IMR-90 (cell line): ENCODE measurements around the gene PKP3. TPM values are rescaled to one million over a fixed set of nuclear protein-coding genes. Genes with fewer than 3 reads are reported as not detected.

Experiments used
- ATAC-seq: fragments of 200-7000 bp; cut with Tn5 transposase; 2 replicates; pipeline ENCODE4 v1.9.1; 2020; ENCODE audit warnings: low read depth, mild to moderate bottlenecking, moderate library complexity
- BruUV-seq: library from RNA; stranded (reverse); fragments of 400-500 nt; replicated peaks from 2 replicates; lab custom pipeline; 2021; lab: Mats Ljungman, UMichigan
- CTCF ChIA-PET: fragments of 300-600 bp; formaldehyde crosslinking; extraction: SDS; loops from one replicate; lab custom pipeline; 2021; ENCODE audit warnings: antibody characterized with exemption; lab: Yijun Ruan, JAX
- POLR2A ChIA-PET: fragments of 300-600 bp; sonication (Branson Sonifier 250); formaldehyde crosslinking; loops from one replicate; lab custom pipeline; 2022; ENCODE audit warnings: antibody characterized with exemption; ENCODE audit not compliant: unreplicated experiment; lab: Charles Lee
- DNase-seq: peaks from one replicate; pipeline ENCODE4 v3.0.0; 2013
- H2AFZ ChIP-seq: replicated peaks from 2 replicates; pipeline ENCODE3; 2013; ENCODE audit warnings: low read length, mild to moderate bottlenecking; ENCODE audit not compliant: poor library complexity
- H2AK5ac ChIP-seq: 2 replicates; pipeline ENCODE4 v1.6.1; 2013; ENCODE audit warnings: low read depth, low read length, inconsistent platforms
- H2AK9ac ChIP-seq: replicated peaks from 2 replicates; pipeline ENCODE3; 2013; ENCODE audit warnings: mild to moderate bottlenecking, low read depth, low read length, moderate library complexity; ENCODE audit not compliant: poor library complexity
- H2BK120ac ChIP-seq: 2 replicates; pipeline ENCODE4 v1.6.1; 2013; ENCODE audit warnings: low read depth, low read length, inconsistent platforms
- H2BK15ac ChIP-seq: 3 replicates; pipeline ENCODE4 v1.6.1; 2013; ENCODE audit warnings: low read depth, low read length, inconsistent platforms
- H2BK20ac ChIP-seq: 2 replicates; pipeline ENCODE4 v1.6.1; 2013; ENCODE audit warnings: low read depth, mild to moderate bottlenecking, inconsistent platforms, low read length, moderate library complexity
- H2BK5ac ChIP-seq: 2 replicates; pipeline ENCODE4 v1.6.1; 2013; ENCODE audit warnings: mild to moderate bottlenecking, low read depth, low read length, inconsistent platforms; ENCODE audit not compliant: poor library complexity, severe bottlenecking
- H3K14ac ChIP-seq: replicated peaks from 2 replicates; pipeline ENCODE4 v1.6.1; 2013; ENCODE audit warnings: low read depth, low read length, inconsistent platforms
- H3K18ac ChIP-seq: 2 replicates; pipeline ENCODE4 v1.6.1; 2013; ENCODE audit warnings: low read depth, low read length, control low read depth
- H3K23ac ChIP-seq: 2 replicates; pipeline ENCODE4 v1.6.1; 2013; ENCODE audit warnings: low read depth, low read length, inconsistent platforms
- H3K27ac ChIP-seq: 2 replicates; pipeline ENCODE4 v1.5.1; 2013; ENCODE audit warnings: mild to moderate bottlenecking, control low read depth, low read length; ENCODE audit not compliant: insufficient read depth
- H3K27me3 ChIP-seq: 2 replicates; pipeline ENCODE4 v1.6.1; 2013; ENCODE audit warnings: low read length; ENCODE audit not compliant: control insufficient read depth, insufficient read depth
- H3K36me3 ChIP-seq: 2 replicates; pipeline ENCODE4 v1.6.1; 2013; ENCODE audit warnings: low read length, mixed read lengths; ENCODE audit not compliant: control insufficient read depth, insufficient read depth
- H3K4ac ChIP-seq: 2 replicates; pipeline ENCODE4 v1.6.1; 2013; ENCODE audit warnings: low read depth, low read length, inconsistent platforms
- H3K4me1 ChIP-seq: 2 replicates; pipeline ENCODE4 v1.6.1; 2013; ENCODE audit warnings: low read length, mixed read lengths; ENCODE audit not compliant: control insufficient read depth, insufficient read depth
- H3K4me2 ChIP-seq: 2 replicates; pipeline ENCODE4 v1.6.1; 2013; ENCODE audit warnings: low read depth, mild to moderate bottlenecking, control low read depth, low read length, moderate library complexity
- H3K4me3 ChIP-seq: 2 replicates; pipeline ENCODE4 v1.5.1; 2013; ENCODE audit warnings: low read depth, mild to moderate bottlenecking, control low read depth, low read length, moderate library complexity; ENCODE audit not compliant: insufficient read depth
- H3K56ac ChIP-seq: 2 replicates; pipeline ENCODE4 v1.6.1; 2013; ENCODE audit warnings: low read length, inconsistent platforms; ENCODE audit not compliant: insufficient read depth; ENCODE audit errors: extremely low read depth
- H3K79me1 ChIP-seq, 2 experiments: 2 replicates each; pipeline ENCODE4 v1.6.1; 2013; ENCODE audit warnings: low read length in 2 of 2, inconsistent platforms in 1 of 2, low read depth in 1 of 2
- H3K9ac ChIP-seq: 2 replicates; pipeline ENCODE4 v1.6.1; 2013; ENCODE audit warnings: low read depth, low read length, control low read depth
- H3K9me1 ChIP-seq: 2 replicates; pipeline ENCODE4 v1.6.1; 2013; ENCODE audit warnings: low read length, inconsistent platforms; ENCODE audit not compliant: insufficient read depth
- H3K9me3 ChIP-seq: 2 replicates; pipeline ENCODE4 v1.6.1; 2013; ENCODE audit warnings: low read length; ENCODE audit not compliant: control insufficient read depth, insufficient read depth
- H4K20me1 ChIP-seq: 2 replicates; pipeline ENCODE4 v1.6.1; 2013; ENCODE audit warnings: low read length, inconsistent platforms; ENCODE audit not compliant: insufficient read depth
- H4K5ac ChIP-seq: 2 replicates; pipeline ENCODE4 v1.6.1; 2013; ENCODE audit warnings: mild to moderate bottlenecking, low read depth, low read length, control low read depth
- H4K8ac ChIP-seq, 2 experiments: 2 replicates each; pipeline ENCODE4 v1.6.1; 2013; ENCODE audit warnings: low read depth in 2 of 2, low read length in 2 of 2, control low read depth in 1 of 2, inconsistent platforms in 1 of 2
- H4K91ac ChIP-seq: 2 replicates; pipeline ENCODE4 v1.6.1; 2013; ENCODE audit warnings: low read depth, low read length, inconsistent platforms; ENCODE audit not compliant: insufficient read depth
- CEBPB ChIP-seq: IDR thresholded peaks from 2 replicates; pipeline ENCODE4 v1.6.1; 2012; ENCODE audit warnings: low read depth, low read length, improper control_type of control experiment
- CHD1 ChIP-seq: IDR thresholded peaks from 2 replicates; pipeline ENCODE4 v1.6.1; 2012; ENCODE audit warnings: low read depth, low read length, improper control_type of control experiment
- CTCF ChIP-seq: conservative IDR thresholded peaks from 2 replicates; pipeline ENCODE4 v1.5.1; 2012; ENCODE audit warnings: mild to moderate bottlenecking, low read depth, low read length, improper control_type of control experiment
- FOS ChIP-seq: fragments of 150-350 bp; IDR thresholded peaks from 2 replicates; pipeline ENCODE4 v1.6.1; 2016; ENCODE audit warnings: low read depth, low read length
- MAZ ChIP-seq: IDR thresholded peaks from 2 replicates; pipeline ENCODE4 v1.6.1; 2012; ENCODE audit warnings: low read depth, mild to moderate bottlenecking, low read length, improper control_type of control experiment, moderate library complexity, borderline replicate concordance
- MXI1 ChIP-seq: IDR thresholded peaks from 2 replicates; pipeline ENCODE4 v1.6.1; 2012; ENCODE audit warnings: low read depth, mild to moderate bottlenecking, low read length, moderate library complexity, borderline replicate concordance
- NFE2L2 ChIP-seq: fragments of 150-350 bp; IDR thresholded peaks from 2 replicates; pipeline ENCODE4 v1.6.1; 2016; ENCODE audit warnings: low read depth, mild to moderate bottlenecking, low read length
- POLR2A ChIP-seq: IDR thresholded peaks from 2 replicates; pipeline ENCODE4 v1.6.1; 2012; ENCODE audit warnings: mild to moderate bottlenecking, low read depth, low read length
- RAD21 ChIP-seq: IDR thresholded peaks from 2 replicates; pipeline ENCODE4 v1.6.1; 2012; ENCODE audit warnings: low read length, improper control_type of control experiment
- RCOR1 ChIP-seq: IDR thresholded peaks from 2 replicates; pipeline ENCODE4 v1.6.1; 2012; ENCODE audit warnings: mild to moderate bottlenecking, low read length, improper control_type of control experiment; ENCODE audit not compliant: insufficient replicate concordance
- SMC3 ChIP-seq: fragments of 150-350 bp; IDR thresholded peaks from 2 replicates; pipeline ENCODE4 v1.6.1; 2016; ENCODE audit warnings: low read depth, mild to moderate bottlenecking, antibody characterized with exemption, low read length, moderate library complexity
- WGBS, 2 experiments: methylation state at CpG; one replicate each; pipeline versions ENCODE4 v1.1.5 to v1.1.7; 2013; ENCODE audit warnings: missing lambda C conversion rate in 2 of 2; ENCODE audit not compliant: insufficient read length in 1 of 2; ENCODE audit errors: extremely low coverage in 2 of 2; 5-methylcytosine and 5-hydroxymethylcytosine counted together
- dilution Hi-C: fragments of 300-500 bp; cut with HindIII; formaldehyde crosslinking; loops from one replicate; pipeline ENCODE4 v1.14.3; 2018; ENCODE audit warnings: low sequenced_read_pairs; ENCODE audit not compliant: unreplicated experiment
- in situ Hi-C: fragments of 300-500 bp; cut with MboI; formaldehyde crosslinking; loops from 3 replicates; pipeline ENCODE4 v1.14.3; 2019; ENCODE audit warnings: low sequenced_read_pairs, inconsistent platforms, mixed read lengths
- intact Hi-C: fragments of 100-400 bp; cut with micrococcal nuclease; formaldehyde crosslinking; loops from 2 replicates; pipeline ENCODE4 v1.10.0; 2022
- polyA plus RNA-seq, 3 experiments: library from polyadenylated mRNA; depleted of rRNA; stranded (reverse); fragments of >200 nt; gene quantifications; 2 replicates each; pipeline ENCODE4 v1.2.3, GENCODE V29; 2012; ENCODE audit warnings: low replicate concordance in 1 of 3
- total RNA-seq: library from RNA; depleted of rRNA; stranded (reverse); fragments of >200 nt; gene quantifications from 2 replicates; pipeline ENCODE4 v1.2.3, GENCODE V29; 2012

PKP3 gene
- total and polyA plus RNA-seq, 2 of the 4 experiments (the other 2 are of a cell fraction): 1.5 to 2.2 TPM

GRCh38 chr11:445765-446588 lies 52.0 kb downstream of the PKP3 start (continued):
- no peak for TF ChIP-seq CTCF

- Histone ChIP-seq H2BK5ac (no peak overlapping the region), H3K27me3 (peaks cover 12% of the 10 kb centered on the region; the same call in 1 of the 2 replicates), H3K4me2 (no peak overlapping the region), H3K23ac (no peak overlapping the region), H3K56ac (no peak overlapping the region), H3K9ac (no peak overlapping the region), H3K18ac (no peak overlapping the region), H4K91ac (no peak overlapping the region), H2BK15ac (no peak overlapping the region), H2AK5ac (no peak overlapping the region), H3K4me3 (no peak overlapping the region), H4K8ac (no peak overlapping the region), H3K14ac (no peak overlapping the region), H3K4me1 (peaks cover 9% of the 10 kb centered on the region), H3K9me1 (no peaks in the 10 kb centered on the region), H4K20me1 (peaks cover 11% of the 10 kb centered on the region), H3K4ac (no peak overlapping the region), H3K36me3 (no peaks in the 10 kb centered on the region), H3K27ac (no peak overlapping the region), H3K9me3 (no peaks in the 10 kb centered on the region), H2BK20ac (no peak overlapping the region), H2BK120ac (no peak overlapping the region), H4K5ac (no peak overlapping the region), H3K79me1 (peaks cover 0 to 21% of the 10 kb centered on the region in 2 experiments; a peak in 3 of 4 replicates), H2AK9ac (no peak overlapping the region), H2AFZ (no peak overlapping the region)
- BruUV-seq: no TSS peak
- no peak for DNase-seq
- ChIA-PET POLR2A (no interaction called here), CTCF (no interaction called here)
- 75% methylated on average over 2 of the region's 7 CpGs; no CpG with 5 or more reads in 1 of the 2 experiments for WGBS, 2 experiments
- dilution Hi-C loops: no loop called here
- TF ChIP-seq RAD21 (no peak), NFE2L2 (no peak), MAZ (no peak), MXI1 (no peak), SMC3 (no peak), RCOR1 (no peak), FOS (no peak), CEBPB (no peak), POLR2A (no peak), CHD1 (no peak)
- intact Hi-C loops: loop anchor here (5.0 to 10.0 kb wide), 2 partner anchors 82 to 240 kb away; partner anchors contain the start of genes B4GALNT4, BET1L and RIC8A
- in situ Hi-C loops: no loop called here
- ATAC-seq: no peak
Observed at GRCh38 chr11:446891-447290, 52.9 kb downstream of the PKP3 start.
